ENCODE results near the gene PLD3. TPM values are rescaled to one million over a fixed set of nuclear protein-coding genes. Genes with fewer than 3 reads are reported as not detected.
"Not testable (repeated sequence)": the region's sequence is repeated elsewhere in the genome, so short reads cannot be mapped to it uniquely, and the experiment has no call there.

The PLD3 gene
- total and polyA plus RNA-seq, 2 donors (not counting 1 experiment from before 2014, with no cell fraction given): 208 to 230 TPM

DNA sequence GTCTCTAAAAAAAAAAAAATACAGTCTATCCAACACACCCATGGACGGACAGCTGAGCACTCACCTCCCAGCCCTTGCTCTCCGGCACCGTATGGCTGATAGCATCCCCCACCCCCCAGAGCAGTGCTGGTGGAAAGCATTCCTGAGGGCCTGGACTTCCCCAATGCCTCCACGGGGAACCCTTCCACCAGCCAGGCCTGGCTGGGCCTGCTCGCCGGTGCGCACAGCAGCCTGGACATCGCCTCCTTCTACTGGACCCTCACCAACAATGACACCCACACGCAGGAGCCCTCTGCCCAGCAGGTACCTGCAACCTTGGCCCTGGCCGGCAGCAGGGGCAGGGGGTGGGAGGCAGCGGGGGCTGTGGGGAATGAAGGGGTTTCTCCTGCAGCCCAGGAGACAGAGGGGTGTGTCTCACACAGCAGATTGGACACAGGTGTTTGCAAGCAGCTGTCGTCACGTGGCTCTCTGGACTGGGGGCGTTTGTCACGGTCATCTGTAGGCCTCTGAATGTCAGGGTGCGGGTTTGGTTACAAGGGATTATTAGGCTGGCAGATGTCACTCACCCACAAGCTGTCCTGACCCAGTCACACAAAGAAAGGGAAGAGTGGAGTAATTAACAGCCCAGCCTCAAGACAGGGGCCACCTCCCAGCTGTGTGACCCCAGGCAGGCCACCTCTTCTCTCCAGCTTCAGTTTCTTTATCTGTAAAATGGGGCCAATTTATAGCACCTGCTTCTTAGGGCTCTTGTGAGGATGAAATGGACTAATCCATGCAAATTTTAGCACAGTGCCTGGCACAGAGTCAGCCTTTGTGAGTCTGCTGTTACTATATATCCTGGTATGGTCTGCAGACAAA, 19.3 kb downstream of the PLD3 start:
- Histone ChIP-seq H4K20me1 (ENCODE audit: control insufficient read depth, extremely low read depth, insufficient read depth, low read length) (no peaks in the 10 kb centered on the region), H3K27ac (ENCODE audit: insufficient read depth, low read length) (no peak overlapping the region), H3K4me2 (ENCODE audit: extremely low read depth, insufficient read depth, low read length) (no peak overlapping the region), H3K9me3 (ENCODE audit: control insufficient read depth, insufficient read depth, low read depth, low read length) (no peaks in the 10 kb centered on the region), H3K36me3 (ENCODE audit: control insufficient read depth, insufficient read depth, low read length) (peaks cover 9% of the 10 kb centered on the region), H3K9ac (ENCODE audit: insufficient read depth, low read length) (no peak overlapping the region), H3K27me3 (ENCODE audit: control insufficient read depth, insufficient read depth, low read length) (no peaks in the 10 kb centered on the region), H3K4me3 (replicated peaks in 1 of 4; ENCODE audit: control extremely low read depth in 1 of 4, insufficient read depth in 1 of 4, low read depth in 3 of 4, low read length in 4 of 4) (no peak overlapping the region), H2AFZ (ENCODE audit: low read length) (no peak overlapping the region), H3K79me2 (ENCODE audit: control insufficient read depth, insufficient read depth, low read length) (no peaks in the 10 kb centered on the region), H3K4me1 (ENCODE audit: control insufficient read depth, extremely low read depth, insufficient read depth, low read length) (no peaks in the 10 kb centered on the region)
- TF ChIP-seq, protein P1, sequence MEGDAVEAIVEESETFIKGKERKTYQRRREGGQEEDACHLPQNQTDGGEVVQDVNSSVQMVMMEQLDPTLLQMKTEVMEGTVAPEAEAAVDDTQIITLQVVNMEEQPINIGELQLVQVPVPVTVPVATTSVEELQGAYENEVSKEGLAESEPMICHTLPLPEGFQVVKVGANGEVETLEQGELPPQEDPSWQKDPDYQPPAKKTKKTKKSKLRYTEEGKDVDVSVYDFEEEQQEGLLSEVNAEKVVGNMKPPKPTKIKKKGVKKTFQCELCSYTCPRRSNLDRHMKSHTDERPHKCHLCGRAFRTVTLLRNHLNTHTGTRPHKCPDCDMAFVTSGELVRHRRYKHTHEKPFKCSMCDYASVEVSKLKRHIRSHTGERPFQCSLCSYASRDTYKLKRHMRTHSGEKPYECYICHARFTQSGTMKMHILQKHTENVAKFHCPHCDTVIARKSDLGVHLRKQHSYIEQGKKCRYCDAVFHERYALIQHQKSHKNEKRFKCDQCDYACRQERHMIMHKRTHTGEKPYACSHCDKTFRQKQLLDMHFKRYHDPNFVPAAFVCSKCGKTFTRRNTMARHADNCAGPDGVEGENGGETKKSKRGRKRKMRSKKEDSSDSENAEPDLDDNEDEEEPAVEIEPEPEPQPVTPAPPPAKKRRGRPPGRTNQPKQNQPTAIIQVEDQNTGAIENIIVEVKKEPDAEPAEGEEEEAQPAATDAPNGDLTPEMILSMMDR (conservative IDR thresholded peaks at IDR 0.05 in 1 of 2, IDR thresholded peaks at IDR 0.05 in 1 of 2; ENCODE audit: low read depth in 1 of 2, low read length in 2 of 2): no peak
- TF ChIP-seq EZH2 (IDR thresholded peaks at IDR 0.05; ENCODE audit: low read length, missing control alignments): no peak
- no peak for DNase-seq (ENCODE audit: low read depth in 2 of 2)

DNA sequence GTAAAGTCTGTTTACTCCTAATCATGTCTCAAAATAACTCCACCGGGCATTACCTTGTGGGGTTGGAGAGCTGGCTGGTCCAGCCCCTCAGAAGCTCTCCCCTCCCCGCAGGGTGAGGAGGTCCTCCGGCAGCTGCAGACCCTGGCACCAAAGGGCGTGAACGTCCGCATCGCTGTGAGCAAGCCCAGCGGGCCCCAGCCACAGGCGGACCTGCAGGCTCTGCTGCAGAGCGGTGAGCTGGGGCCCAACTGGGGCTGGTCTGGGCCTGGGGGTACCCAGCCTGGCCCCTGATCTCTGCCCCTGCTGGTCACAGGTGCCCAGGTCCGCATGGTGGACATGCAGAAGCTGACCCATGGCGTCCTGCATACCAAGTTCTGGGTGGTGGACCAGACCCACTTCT, 21.3 kb downstream of the PLD3 start:
- Histone ChIP-seq H3K9me3 (ENCODE audit: control insufficient read depth, insufficient read depth, low read depth, low read length) (no peaks in the 10 kb centered on the region), H3K4me2 (ENCODE audit: extremely low read depth, insufficient read depth, low read length) (no peak overlapping the region), H3K9ac (ENCODE audit: insufficient read depth, low read length) (no peak overlapping the region), H3K79me2 (ENCODE audit: control insufficient read depth, insufficient read depth, low read length) (no peaks in the 10 kb centered on the region), H2AFZ (ENCODE audit: low read length) (no peak overlapping the region), H3K4me3 (replicated peaks in 1 of 4; ENCODE audit: control extremely low read depth in 1 of 4, insufficient read depth in 1 of 4, low read depth in 3 of 4, low read length in 4 of 4) (no peak overlapping the region), H4K20me1 (ENCODE audit: control insufficient read depth, extremely low read depth, insufficient read depth, low read length) (no peaks in the 10 kb centered on the region), H3K27me3 (ENCODE audit: control insufficient read depth, insufficient read depth, low read length) (no peaks in the 10 kb centered on the region), H3K27ac (ENCODE audit: insufficient read depth, low read length) (no peak overlapping the region), H3K4me1 (ENCODE audit: control insufficient read depth, extremely low read depth, insufficient read depth, low read length) (no peaks in the 10 kb centered on the region), H3K36me3 (ENCODE audit: control insufficient read depth, insufficient read depth, low read length) (peaks cover 9% of the 10 kb centered on the region)
- DNase-seq (ENCODE audit: low read depth in 2 of 2): no peak
- no peak for TF ChIP-seq EZH2 (IDR thresholded peaks at IDR 0.05; ENCODE audit: low read length, missing control alignments)
- TF ChIP-seq, protein P1 (conservative IDR thresholded peaks at IDR 0.05 in 1 of 2, IDR thresholded peaks at IDR 0.05 in 1 of 2; ENCODE audit: low read depth in 1 of 2, low read length in 2 of 2): no peak

DNA sequence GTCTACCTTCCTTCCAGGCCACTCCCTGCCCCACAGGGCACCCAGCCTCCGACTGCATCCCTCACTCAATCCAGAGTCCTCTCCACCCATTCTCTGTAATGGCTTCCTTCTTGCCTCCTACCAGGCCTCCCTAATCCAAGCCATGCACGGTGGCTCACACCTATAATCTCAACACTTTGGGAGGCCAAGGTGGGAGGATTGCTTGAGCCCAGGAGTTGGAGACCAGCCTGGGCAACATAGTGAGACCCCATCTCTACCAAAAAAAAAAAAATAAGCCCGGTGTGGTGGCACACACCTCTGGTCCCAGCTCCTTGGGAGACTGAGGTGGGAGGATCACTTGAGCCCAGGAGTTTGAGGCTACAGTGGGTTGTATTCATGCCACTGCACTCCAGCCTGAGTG, 21.8 kb downstream of the PLD3 start:
- H3K27ac ChIP-seq (ENCODE audit: insufficient read depth, low read length); H3K27me3 ChIP-seq (ENCODE audit: control insufficient read depth, insufficient read depth, low read length); H3K4me1 ChIP-seq (ENCODE audit: control insufficient read depth, extremely low read depth, insufficient read depth, low read length); H3K9ac ChIP-seq (ENCODE audit: insufficient read depth, low read length); H3K36me3 ChIP-seq (ENCODE audit: control insufficient read depth, insufficient read depth, low read length); H2AFZ ChIP-seq (ENCODE audit: low read length); H4K20me1 ChIP-seq (ENCODE audit: control insufficient read depth, extremely low read depth, insufficient read depth, low read length); H3K79me2 ChIP-seq (ENCODE audit: control insufficient read depth, insufficient read depth, low read length); H3K4me2 ChIP-seq (ENCODE audit: extremely low read depth, insufficient read depth, low read length); DNase-seq (ENCODE audit: low read depth in 2 of 2); H3K4me3 ChIP-seq (replicated peaks in 1 of 4; ENCODE audit: control extremely low read depth in 1 of 4, insufficient read depth in 1 of 4, low read depth in 3 of 4, low read length in 4 of 4); H3K9me3 ChIP-seq (ENCODE audit: control insufficient read depth, insufficient read depth, low read depth, low read length): not testable (repeated sequence)

Data from fibroblast of lung (primary cell).